Ovary (tissue), 9 donors: ENCODE results near the gene PRUNE1. TPM values are rescaled to one million over a fixed set of nuclear protein-coding genes. Genes with fewer than 3 reads are reported as not detected.

Source experiments
- DNase-seq, 5 donors: peaks; one replicate each; pipeline ENCODE4 v3.0.0-alpha.2; 2019 to 2020
- H3K27ac ChIP-seq, 2 donors: fragments of 200-600 bp; one replicate each; pipeline versions ENCODE4 v1.5.1 to v1.8.0; 2019 to 2022
- H3K27me3 ChIP-seq: fragments of 200-600 bp; one replicate; pipeline ENCODE4 v1.8.0; 2022
- H3K36me3 ChIP-seq: fragments of 200-600 bp; sonication (generic); one replicate; pipeline ENCODE4 v1.5.1; 2019
- H3K4me1 ChIP-seq: one replicate; pipeline ENCODE4 v1.8.1; 2013; ENCODE audit warnings: mild to moderate bottlenecking, moderate library complexity; ENCODE audit not compliant: insufficient read depth
- H3K4me3 ChIP-seq: fragments of 200-600 bp; sonication (generic); one replicate; pipeline ENCODE4 v1.5.1; 2017
- H3K9me3 ChIP-seq, 2 donors: fragments of 200-600 bp in 1 of 2; sonication (generic) in 1 of 2; one replicate each; pipeline versions ENCODE4 v1.5.1 to v1.8.1; 2013 to 2019; ENCODE audit warnings: mild to moderate bottlenecking in 1 of 2, moderate library complexity in 1 of 2
- CTCF ChIP-seq, 3 donors: fragments of 450-650 bp in 2 of 3; fragments of 200-600 bp in 1 of 3; IDR thresholded peaks; one replicate each; pipeline versions ENCODE4 v1.5.1 to v1.8.0; 2016 to 2022; ENCODE audit warnings: antibody characterized with exemption in 3 of 3, mild to moderate bottlenecking in 1 of 3
- EP300 ChIP-seq: sonication (generic); formaldehyde crosslinking; IDR thresholded peaks from one replicate; pipeline ENCODE4 v1.6.1; 2017; ENCODE audit warnings: antibody characterized with exemption
- POLR2A ChIP-seq: fragments of 450-650 bp; IDR thresholded peaks from one replicate; pipeline ENCODE4 v1.6.1; 2017; ENCODE audit warnings: antibody characterized with exemption, mild to moderate bottlenecking, moderate library complexity
- WGBS, 3 donors: extraction: QIAGEN DNeasy Blood & Tissue Kit in 1 of 3; methylation state at CpG; one replicate each; pipeline versions ENCODE4 v1.1.5 to v1.1.7; 2013 to 2017; 5-methylcytosine and 5-hydroxymethylcytosine counted together
- intact Hi-C, 4 donors: fragments of 100-400 bp; cut with DNase I; formaldehyde crosslinking; loops; one replicate each; pipeline versions ENCODE4 v1.11.0 to v1.15.1; 2022 to 2023
- polyA plus RNA-seq, 2 donors: library from polyadenylated mRNA; stranded (reverse); fragments of 200-250 nt in 1 of 2; fragments of 350-450 nt in 1 of 2; fragmentation: Illumina TruSeq in 1 of 2; extraction: RNeasy Lipid Tissue Mini Kit (QIAGEN cat#74804) in 1 of 2; gene quantifications; one replicate each; pipeline ENCODE4 v1.2.3, GENCODE V29; 2013 to 2014
- total RNA-seq, 7 donors: library from RNA; depleted of rRNA in 2 of 7; stranded (reverse); fragments of >200 nt in 2 of 7; fragmentation: NEBNext Ultra II Directional in 3 of 7; extraction: Animal tissue kit (Norgen Biotek cat#: 25700) in 3 of 7; gene quantifications; one replicate each; pipeline versions ENCODE4 v1.1.0 to v1.2.4, GENCODE V29; 2016 to 2023
- donor health status: DM: no; HTN: no; CAD: no; lungs with moderate emphysema.
- donor health status: DM: no; HTN: no; CAD: no.
- donor health status: Bipolar disorder and iron deficiency.
- donor health status: DM: yes; HTN: yes; CAD: no.
- donor health status: DM: no; HTN: no; CAD: no.
- donor health status: DM: yes; HTN: yes; CAD: no.

The PRUNE1 gene
- total and polyA plus RNA-seq, 9 donors: 17.2 to 30.7 (median 22.9) TPM

GRCh38 chr1:150981805-150982712 is 26.2 kb upstream of the PRUNE1 start, which contains the start of gene ANXA9:
Gene ANXA9, plus strand, starts transcription at chr1:150982292. Its CDS starts 814 bp downstream, at chr1:150983106.
- Histone ChIP-seq H3K27me3 (no peaks in the 10 kb centered on the region), H3K27ac (no peak within 1 kb of the TSS), H3K4me3 (no peak within 1 kb of the TSS), H3K9me3 (no peaks in the 10 kb centered on the region), H3K36me3 (no peaks in the 10 kb centered on the region), H3K4me1 (peaks cover 6% of the 10 kb centered on the region)
- intact Hi-C loops: no loop called here
- peak in 1 of 5 donors; percentile 49 for DNase-seq
- TF ChIP-seq CTCF (IDR thresholded peaks at IDR 0.05) (no peak), EP300 (no peak), POLR2A (no peak)
- WGBS, 3 donors: 37 to 48% (median 47%) methylated on average over 12 of the region's 12 CpGs

- intact Hi-C loops: no loop called here
- no peak overlapping the region for H3K4me3 ChIP-seq
- no peaks in the 10 kb centered on the region for H3K27me3 ChIP-seq
- no peak overlapping the region for H3K27ac ChIP-seq
- no peaks in the 10 kb centered on the region for H3K4me1 ChIP-seq
- DNase-seq: no peak
- WGBS, 3 donors: 88 to 97% (median 96%) methylated on average over 2 of the region's 2 CpGs
- TF ChIP-seq CTCF (IDR thresholded peaks at IDR 0.05) (no peak), POLR2A (no peak), EP300 (no peak)
- H3K36me3 ChIP-seq: no peaks in the 10 kb centered on the region
- H3K9me3 ChIP-seq: no peaks in the 10 kb centered on the region
Measured at GRCh38 chr1:150985179-150985825, 22.9 kb upstream of the PRUNE1 start.

- Histone ChIP-seq H3K36me3 (no peaks in the 10 kb centered on the region), H3K27me3 (no peaks in the 10 kb centered on the region), H3K9me3 (no peaks in the 10 kb centered on the region), H3K4me3 (no peak overlapping the region), H3K27ac (no peak overlapping the region), H3K4me1 (no peaks in the 10 kb centered on the region)
- no peak for DNase-seq
- intact Hi-C loops: no loop called here
- 74 to 82% (median 75%) methylated on average over 7 of the region's 7 CpGs for WGBS, 3 donors
- TF ChIP-seq EP300: no peak
- TF ChIP-seq POLR2A: no peak
- no peak for TF ChIP-seq CTCF (IDR thresholded peaks at IDR 0.05)
Measured at GRCh38 chr1:150987924-150988323, 20.3 kb upstream of the PRUNE1 start.

GRCh38 chr1:150992626-150993025 is 15.6 kb upstream of the PRUNE1 start:
- TF ChIP-seq CTCF (IDR thresholded peaks at IDR 0.05) (no peak), EP300 (no peak), POLR2A (no peak)
- WGBS, 3 donors: 62 to 67% (median 65%) methylated on average over 4 of the region's 4 CpGs
- intact Hi-C loops: no loop called here
- Histone ChIP-seq H3K36me3 (no peaks in the 10 kb centered on the region), H3K27me3 (no peaks in the 10 kb centered on the region), H3K27ac (no peak overlapping the region), H3K4me3 (no peak overlapping the region), H3K9me3 (no peaks in the 10 kb centered on the region), H3K4me1 (peaks cover 1% of the 10 kb centered on the region)
- DNase-seq: no peak
